ENCODE measurements around the gene GMPPB.

GMPPB gene

DNA sequence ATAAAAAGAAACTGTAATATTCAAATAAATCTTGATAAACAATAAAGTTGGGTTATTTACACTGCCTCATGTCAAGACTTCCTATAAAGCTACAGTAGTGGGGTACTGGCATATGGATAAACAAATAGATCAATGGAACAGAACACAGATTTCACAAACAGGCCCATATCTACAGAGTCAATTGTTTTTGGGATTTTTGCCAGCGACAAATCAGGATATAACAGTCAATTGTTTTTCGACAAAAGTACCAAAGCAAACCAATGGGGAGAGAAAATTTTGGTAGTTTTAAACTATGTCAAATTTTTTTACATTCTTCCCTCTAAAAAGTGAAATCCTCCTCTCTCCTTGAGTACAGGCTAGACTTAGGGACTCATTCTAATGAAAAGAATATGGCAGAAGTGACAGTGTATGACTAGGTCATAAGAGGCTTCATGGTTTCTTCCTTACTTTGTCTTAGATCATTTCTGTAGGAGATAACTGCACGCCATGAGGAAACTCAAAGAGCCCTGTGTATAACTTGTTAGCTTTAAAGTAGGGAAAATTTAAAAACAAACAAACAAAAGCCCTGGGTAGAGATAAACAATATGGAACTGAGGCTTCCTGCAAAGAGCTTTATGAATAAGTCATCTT lies 45.6 kb upstream of the GMPPB start:
- H3K36me3 ChIP-seq (ENCODE audit: control insufficient read depth, insufficient read depth, low read length): no peaks in the 10 kb centered on the region
- H3K27me3 ChIP-seq (ENCODE audit: control insufficient read depth, insufficient read depth, low read length): no peaks in the 10 kb centered on the region
- H3K27ac ChIP-seq: no peak overlapping the region
- H3K9ac ChIP-seq: no peak overlapping the region
- TF ChIP-seq, protein P1, sequence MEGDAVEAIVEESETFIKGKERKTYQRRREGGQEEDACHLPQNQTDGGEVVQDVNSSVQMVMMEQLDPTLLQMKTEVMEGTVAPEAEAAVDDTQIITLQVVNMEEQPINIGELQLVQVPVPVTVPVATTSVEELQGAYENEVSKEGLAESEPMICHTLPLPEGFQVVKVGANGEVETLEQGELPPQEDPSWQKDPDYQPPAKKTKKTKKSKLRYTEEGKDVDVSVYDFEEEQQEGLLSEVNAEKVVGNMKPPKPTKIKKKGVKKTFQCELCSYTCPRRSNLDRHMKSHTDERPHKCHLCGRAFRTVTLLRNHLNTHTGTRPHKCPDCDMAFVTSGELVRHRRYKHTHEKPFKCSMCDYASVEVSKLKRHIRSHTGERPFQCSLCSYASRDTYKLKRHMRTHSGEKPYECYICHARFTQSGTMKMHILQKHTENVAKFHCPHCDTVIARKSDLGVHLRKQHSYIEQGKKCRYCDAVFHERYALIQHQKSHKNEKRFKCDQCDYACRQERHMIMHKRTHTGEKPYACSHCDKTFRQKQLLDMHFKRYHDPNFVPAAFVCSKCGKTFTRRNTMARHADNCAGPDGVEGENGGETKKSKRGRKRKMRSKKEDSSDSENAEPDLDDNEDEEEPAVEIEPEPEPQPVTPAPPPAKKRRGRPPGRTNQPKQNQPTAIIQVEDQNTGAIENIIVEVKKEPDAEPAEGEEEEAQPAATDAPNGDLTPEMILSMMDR (IDR thresholded peaks at IDR 0.05): no peak
- no peak overlapping the region for H2AFZ ChIP-seq
- H3K79me2 ChIP-seq: peaks cover 49% of the 10 kb centered on the region
- H3K4me2 ChIP-seq (ENCODE audit: low read length): no peak overlapping the region
- H3K4me1 ChIP-seq: no peaks in the 10 kb centered on the region
- H3K9me3 ChIP-seq (ENCODE audit: control insufficient read depth, low read length): no peaks in the 10 kb centered on the region
- H3K4me3 ChIP-seq (ENCODE audit: low read depth, low read length): no peak overlapping the region

DNA sequence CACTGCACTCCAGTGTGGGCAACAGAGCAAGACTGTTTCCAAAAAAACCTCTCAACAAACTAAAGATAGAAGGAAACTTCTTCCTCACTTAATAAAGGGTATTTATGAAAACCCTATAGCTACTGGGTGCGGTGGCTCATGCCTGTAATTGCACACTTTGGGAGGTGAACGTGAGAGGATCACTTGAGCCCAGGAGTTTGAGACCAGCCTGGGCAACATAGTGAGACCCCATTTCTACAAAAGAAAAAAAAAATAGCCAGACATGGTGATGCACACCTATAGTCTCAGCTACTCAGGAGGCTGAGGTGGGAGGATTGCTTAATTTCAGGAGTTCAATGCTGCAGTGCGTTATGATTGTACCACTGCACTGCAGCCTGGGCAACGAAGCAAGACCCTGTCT lies 40.2 kb upstream of the GMPPB start:
- H3K36me3 ChIP-seq (ENCODE audit: control insufficient read depth, insufficient read depth, low read length): no peaks in the 10 kb centered on the region
- H3K79me2 ChIP-seq: peaks cover 44% of the 10 kb centered on the region
- no peak overlapping the region for H3K9ac ChIP-seq
- H3K4me2 ChIP-seq (ENCODE audit: low read length): no peak overlapping the region
- H3K27me3 ChIP-seq (ENCODE audit: control insufficient read depth, insufficient read depth, low read length): no peaks in the 10 kb centered on the region
- TF ChIP-seq, protein P1 (IDR thresholded peaks at IDR 0.05): no peak
- H3K4me3 ChIP-seq (ENCODE audit: low read depth, low read length): no peak overlapping the region
- no peak overlapping the region for H3K27ac ChIP-seq
- peaks cover 4% of the 10 kb centered on the region for H3K4me1 ChIP-seq
- no peak overlapping the region for H2AFZ ChIP-seq
- H3K9me3 ChIP-seq (ENCODE audit: control insufficient read depth, low read length): no peaks in the 10 kb centered on the region

DNA sequence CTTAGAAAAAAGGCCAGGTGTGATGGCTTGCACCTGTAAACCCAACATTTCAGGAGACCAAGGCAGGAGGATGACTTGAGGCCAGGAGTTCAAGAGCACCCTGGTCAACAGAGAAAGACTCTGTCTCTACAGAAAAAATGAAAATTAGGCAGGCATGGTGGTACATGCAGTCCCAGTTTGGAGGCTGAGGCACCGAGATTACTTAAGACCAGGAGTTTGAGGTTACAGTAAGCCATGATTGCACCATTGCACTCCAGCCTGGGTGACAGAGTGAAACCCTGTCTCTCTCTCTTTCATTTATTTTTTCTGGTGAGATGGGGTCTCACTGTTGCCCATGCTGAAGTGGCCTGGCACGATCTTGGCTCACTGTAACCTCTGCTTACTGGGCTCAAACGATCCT lies 37.9 kb upstream of the GMPPB start:
- Histone ChIP-seq H3K9ac (no peak overlapping the region), H3K4me1 (peaks cover 9% of the 10 kb centered on the region), H3K79me2 (peaks cover 52% of the 10 kb centered on the region), H2AFZ (no peak overlapping the region), H3K27ac (no peak overlapping the region), H3K36me3 (ENCODE audit: control insufficient read depth, insufficient read depth, low read length) (no peaks in the 10 kb centered on the region), H3K27me3 (ENCODE audit: control insufficient read depth, insufficient read depth, low read length) (no peaks in the 10 kb centered on the region), H3K4me3 (ENCODE audit: low read depth, low read length) (no peak overlapping the region), H3K9me3 (ENCODE audit: control insufficient read depth, low read length) (no peaks in the 10 kb centered on the region), H3K4me2 (ENCODE audit: low read length) (no peak overlapping the region)
- TF ChIP-seq, protein P1 (IDR thresholded peaks at IDR 0.05): no peak

DNA sequence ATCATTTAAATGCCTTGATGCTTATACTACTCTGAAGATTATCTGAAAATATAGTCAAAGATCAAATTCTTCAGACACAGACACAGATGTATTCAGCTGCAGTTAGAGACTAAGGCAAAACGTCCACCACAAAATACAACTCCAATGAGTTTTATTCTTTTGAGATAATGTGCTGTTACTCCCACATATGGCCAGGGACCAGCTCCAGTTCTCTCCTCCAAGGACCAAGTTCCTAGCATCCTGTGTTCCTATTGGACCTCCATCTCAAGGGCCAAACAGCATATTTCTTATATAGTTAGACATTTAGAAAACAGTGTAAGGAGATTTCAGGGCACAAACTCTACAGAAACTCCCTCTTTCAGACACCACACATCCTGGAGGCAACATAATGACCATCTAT lies 35.5 kb upstream of the GMPPB start:
- TF ChIP-seq, protein P1 (IDR thresholded peaks at IDR 0.05): no peak
- no peaks in the 10 kb centered on the region for H3K9me3 ChIP-seq (ENCODE audit: control insufficient read depth, low read length)
- H3K36me3 ChIP-seq (ENCODE audit: control insufficient read depth, insufficient read depth, low read length): no peaks in the 10 kb centered on the region
- no peak overlapping the region for H3K27ac ChIP-seq
- H3K79me2 ChIP-seq: peaks cover 49% of the 10 kb centered on the region
- no peak overlapping the region for H3K9ac ChIP-seq
- no peak overlapping the region for H2AFZ ChIP-seq
- H3K27me3 ChIP-seq (ENCODE audit: control insufficient read depth, insufficient read depth, low read length): no peaks in the 10 kb centered on the region
- H3K4me1 ChIP-seq: peaks cover 13% of the 10 kb centered on the region
- H3K4me2 ChIP-seq (ENCODE audit: low read length): no peak overlapping the region
- no peak overlapping the region for H3K4me3 ChIP-seq (ENCODE audit: low read depth, low read length)

DNA sequence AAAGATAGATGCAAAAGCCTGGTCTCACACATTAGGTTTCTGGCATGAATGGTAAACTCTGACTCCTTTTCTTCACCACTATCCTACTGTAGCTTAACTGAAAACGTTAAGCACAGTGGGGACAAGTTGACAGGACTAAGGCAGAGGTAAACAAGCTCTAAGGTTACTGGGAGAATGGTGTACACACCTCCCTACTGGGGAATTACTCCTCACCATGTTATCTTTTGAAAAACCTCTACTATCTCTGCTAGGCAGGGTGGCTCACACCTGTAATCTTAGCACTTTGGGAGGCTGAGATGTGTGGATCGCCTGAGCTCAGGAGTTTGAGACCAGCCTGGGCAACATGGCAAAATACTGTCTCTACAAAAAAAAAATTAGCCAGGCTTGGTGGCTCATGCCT lies 33.4 kb upstream of the GMPPB start:
- Histone ChIP-seq H3K27me3 (ENCODE audit: control insufficient read depth, insufficient read depth, low read length) (no peaks in the 10 kb centered on the region), H2AFZ (no peak overlapping the region), H3K4me3 (ENCODE audit: low read depth, low read length) (no peak overlapping the region), H3K27ac (no peak overlapping the region), H3K9me3 (ENCODE audit: control insufficient read depth, low read length) (no peaks in the 10 kb centered on the region), H3K36me3 (ENCODE audit: control insufficient read depth, insufficient read depth, low read length) (no peaks in the 10 kb centered on the region), H3K9ac (no peak overlapping the region), H3K4me1 (peaks cover 18% of the 10 kb centered on the region), H3K79me2 (peaks cover 57% of the 10 kb centered on the region), H3K4me2 (ENCODE audit: low read length) (no peak overlapping the region)
- TF ChIP-seq, protein P1 (IDR thresholded peaks at IDR 0.05): no peak
